Tibial nerve (tissue), 4 donors: Measurements from ENCODE around the gene RAB17. TPM values are rescaled to one million over a fixed set of nuclear protein-coding genes. Genes with fewer than 3 reads are reported as not detected.

ENCODE experiments used
- DNase-seq, 2 donors: peaks; one replicate each; pipeline ENCODE4 v3.0.0-alpha.2; 2019; ENCODE audit warnings: low spot score in 2 of 2
- H3K27ac ChIP-seq, 4 donors: fragments of 200-600 bp; sonication (generic) in 3 of 4; one replicate each; pipeline ENCODE4 v1.5.1; 2017 to 2019; ENCODE audit warnings: mild to moderate bottlenecking in 1 of 4
- H3K27me3 ChIP-seq, 2 donors: fragments of 200-600 bp; sonication (generic) in 1 of 2; one replicate each; pipeline versions ENCODE4 v1.5.1 to v1.6.0; 2017 to 2019
- H3K36me3 ChIP-seq, 3 donors: fragments of 200-600 bp; sonication (generic); one replicate each; pipeline ENCODE4 v1.5.1; 2018 to 2019
- H3K4me1 ChIP-seq, 4 donors: fragments of 200-600 bp; sonication (generic) in 3 of 4; one replicate each; pipeline ENCODE4 v1.5.1; 2017 to 2019
- H3K4me3 ChIP-seq, 4 donors: fragments of 200-600 bp; sonication (generic) in 3 of 4; one replicate each; pipeline ENCODE4 v1.5.1; 2017 to 2019; ENCODE audit warnings: mild to moderate bottlenecking in 1 of 4, moderate library complexity in 1 of 4
- H3K9me3 ChIP-seq, 4 donors: fragments of 200-600 bp; sonication (generic) in 3 of 4; one replicate each; pipeline ENCODE4 v1.5.1; 2017 to 2019
- EP300 ChIP-seq, 2 donors: sonication (generic); formaldehyde crosslinking; IDR thresholded peaks; one replicate each; pipeline ENCODE4 v1.6.1; 2017; ENCODE audit warnings: antibody characterized with exemption in 2 of 2, mild to moderate bottlenecking in 1 of 2
- POLR2A ChIP-seq, 2 donors: fragments of 450-650 bp; IDR thresholded peaks; one replicate each; pipeline ENCODE4 v1.6.1; 2017; ENCODE audit warnings: antibody characterized with exemption in 2 of 2, mild to moderate bottlenecking in 2 of 2, moderate library complexity in 2 of 2
- WGBS, 2 donors: methylation state at CpG; one replicate each; pipeline ENCODE4 v1.1.5; 2018; 5-methylcytosine and 5-hydroxymethylcytosine counted together
- total RNA-seq, 4 donors: library from RNA; depleted of rRNA; stranded (reverse); fragments of >200 nt; gene quantifications; one replicate each; pipeline ENCODE4 v1.1.0, GENCODE V29; 2016
- TF ChIP-seq, protein P1 (sequence below), 5 experiments: fragments of 200-600 bp in 3 of 5; fragments of 450-650 bp in 2 of 5; sonication (generic) in 3 of 5; IDR thresholded peaks; one replicate each; pipeline ENCODE4 v1.5.1; 2016 to 2019; ENCODE audit warnings: antibody characterized with exemption in 5 of 5, mild to moderate bottlenecking in 3 of 5, moderate library complexity in 2 of 5

Gene RAB17
- total RNA-seq, 4 donors from 2014 or later: 0.63 to 2.1 TPM; not detected in 2

DNA sequence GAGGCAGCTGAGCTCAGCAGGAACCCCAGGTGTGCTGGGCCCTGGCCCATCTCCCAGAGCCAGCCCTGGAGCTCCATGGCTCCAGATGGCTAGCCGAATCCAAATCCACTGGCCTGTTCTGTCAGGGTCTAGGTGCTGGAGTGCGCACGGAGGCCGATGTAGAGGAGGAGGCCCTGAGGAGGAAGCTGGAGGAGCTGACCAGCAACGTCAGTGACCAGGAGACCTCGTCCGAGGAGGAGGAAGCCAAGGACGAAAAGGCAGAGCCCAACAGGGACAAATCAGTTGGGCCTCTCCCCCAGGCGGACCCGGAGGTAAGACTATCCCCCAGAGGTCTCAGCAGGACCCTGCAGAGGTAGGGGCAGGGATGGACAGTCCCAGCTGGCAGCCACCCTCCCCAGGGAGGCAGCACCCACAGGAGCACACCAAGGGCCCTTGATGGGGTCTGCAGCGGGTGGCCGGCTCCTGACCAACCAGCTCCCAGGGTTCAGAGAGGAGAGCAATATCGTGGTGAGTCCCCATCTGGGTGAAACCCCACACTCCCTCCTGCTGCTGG is 50.2 kb downstream of the RAB17 start:
- Histone ChIP-seq H3K4me3 (no peak overlapping the region), H3K4me1 (peaks cover 0 to 32% (median 6%) of the 10 kb centered on the region in 4 donors), H3K27ac (no peak overlapping the region), H3K9me3 (peaks cover 0 to 7% (median 0%) of the 10 kb centered on the region in 4 donors), H3K36me3 (no peaks in the 10 kb centered on the region), H3K27me3 (no peaks in the 10 kb centered on the region)
- no peak for TF ChIP-seq POLR2A (IDR thresholded peaks at IDR 0.05)
- TF ChIP-seq, protein P1, sequence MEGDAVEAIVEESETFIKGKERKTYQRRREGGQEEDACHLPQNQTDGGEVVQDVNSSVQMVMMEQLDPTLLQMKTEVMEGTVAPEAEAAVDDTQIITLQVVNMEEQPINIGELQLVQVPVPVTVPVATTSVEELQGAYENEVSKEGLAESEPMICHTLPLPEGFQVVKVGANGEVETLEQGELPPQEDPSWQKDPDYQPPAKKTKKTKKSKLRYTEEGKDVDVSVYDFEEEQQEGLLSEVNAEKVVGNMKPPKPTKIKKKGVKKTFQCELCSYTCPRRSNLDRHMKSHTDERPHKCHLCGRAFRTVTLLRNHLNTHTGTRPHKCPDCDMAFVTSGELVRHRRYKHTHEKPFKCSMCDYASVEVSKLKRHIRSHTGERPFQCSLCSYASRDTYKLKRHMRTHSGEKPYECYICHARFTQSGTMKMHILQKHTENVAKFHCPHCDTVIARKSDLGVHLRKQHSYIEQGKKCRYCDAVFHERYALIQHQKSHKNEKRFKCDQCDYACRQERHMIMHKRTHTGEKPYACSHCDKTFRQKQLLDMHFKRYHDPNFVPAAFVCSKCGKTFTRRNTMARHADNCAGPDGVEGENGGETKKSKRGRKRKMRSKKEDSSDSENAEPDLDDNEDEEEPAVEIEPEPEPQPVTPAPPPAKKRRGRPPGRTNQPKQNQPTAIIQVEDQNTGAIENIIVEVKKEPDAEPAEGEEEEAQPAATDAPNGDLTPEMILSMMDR (IDR thresholded peaks at IDR 0.05): no peak
- no peak for TF ChIP-seq EP300 (IDR thresholded peaks at IDR 0.05)
- no peak for DNase-seq
- 75 to 76% methylated on average over 11 to 13 of the region's 13 CpGs for WGBS, 2 donors

- Histone ChIP-seq H3K9me3 (peaks cover 0 to 7% (median 0%) of the 10 kb centered on the region in 4 donors), H3K27ac (no peak overlapping the region), H3K4me1 (peaks cover 0 to 32% (median 6%) of the 10 kb centered on the region in 4 donors), H3K27me3 (no peaks in the 10 kb centered on the region), H3K4me3 (no peak overlapping the region), H3K36me3 (no peaks in the 10 kb centered on the region)
- WGBS, 2 donors: 54% methylated on average over 6 of the region's 6 CpGs
- no peak for DNase-seq
- TF ChIP-seq, protein P1 (IDR thresholded peaks at IDR 0.05): no peak
- TF ChIP-seq EP300 (IDR thresholded peaks at IDR 0.05): no peak
- no peak for TF ChIP-seq POLR2A (IDR thresholded peaks at IDR 0.05)
These were observed 50.9 kb downstream of the RAB17 start for GRCh38 chr2:237539681-237540080.

DNA sequence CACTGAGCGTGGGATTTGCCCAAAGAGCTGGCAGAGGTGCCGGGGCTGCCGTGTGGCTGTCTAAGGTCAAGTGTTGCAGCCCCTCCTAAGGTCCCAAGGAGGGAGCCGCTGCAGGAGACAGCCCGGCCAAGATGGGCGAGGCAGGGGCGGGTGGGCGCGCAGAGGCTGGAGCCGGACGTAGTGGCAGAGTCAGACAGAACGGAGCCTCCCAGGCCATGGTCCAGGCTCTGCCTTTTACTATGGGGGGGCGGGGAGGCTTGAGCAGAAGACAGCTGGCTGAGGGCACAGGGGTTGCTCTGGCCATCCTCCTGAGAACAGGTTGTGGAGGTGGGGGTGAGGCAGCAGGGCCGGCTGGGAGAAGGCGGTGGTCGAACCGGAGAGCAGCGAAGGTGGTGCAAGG is 51.6 kb downstream of the RAB17 start:
- Histone ChIP-seq H3K27me3 (no peaks in the 10 kb centered on the region), H3K27ac (no peak overlapping the region), H3K9me3 (peaks cover 0 to 7% (median 0%) of the 10 kb centered on the region in 4 donors), H3K4me3 (no peak overlapping the region), H3K36me3 (no peaks in the 10 kb centered on the region), H3K4me1 (peaks cover 0 to 32% (median 6%) of the 10 kb centered on the region in 4 donors)
- DNase-seq: no peak
- 73 to 78% methylated on average over 18 of the region's 18 CpGs for WGBS, 2 donors
- TF ChIP-seq POLR2A (IDR thresholded peaks at IDR 0.05) (no peak), EP300 (IDR thresholded peaks at IDR 0.05) (no peak)
- TF ChIP-seq, protein P1 (IDR thresholded peaks at IDR 0.05): no peak

DNA sequence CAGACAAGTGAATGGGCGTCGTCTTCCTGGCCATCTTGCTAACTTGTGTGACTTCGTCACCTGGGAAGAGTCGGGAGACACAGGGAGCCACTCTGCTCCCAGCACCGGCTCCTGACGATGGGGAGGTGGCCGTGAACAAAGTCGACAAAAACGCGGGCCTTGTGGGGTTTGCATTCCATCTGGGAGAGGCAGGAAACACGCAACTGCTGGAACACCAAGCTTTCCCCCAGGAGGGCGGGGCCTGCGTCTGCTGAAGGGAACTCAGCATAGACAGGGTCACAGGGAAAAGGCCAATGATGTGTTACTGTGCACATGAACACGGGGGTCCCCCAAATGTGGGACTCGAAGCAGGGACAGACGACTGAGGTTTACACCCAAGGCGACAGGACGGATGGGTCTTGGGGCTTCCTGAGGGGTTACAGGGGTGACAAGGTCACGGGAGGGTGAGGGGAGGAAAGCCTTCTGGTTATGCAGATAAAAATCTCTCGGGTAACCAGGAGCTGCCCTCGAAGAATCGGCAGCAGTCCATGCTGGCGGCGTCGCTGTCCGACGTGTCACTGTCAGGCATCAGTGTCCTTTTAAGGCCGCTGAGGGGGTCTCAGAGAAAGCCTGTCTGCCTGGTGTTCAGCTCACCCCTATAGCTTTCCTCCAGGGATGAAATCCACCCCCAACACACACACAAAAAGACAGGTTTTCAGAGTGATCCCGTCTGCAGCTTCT is 52.4 kb downstream of the RAB17 start:
- Histone ChIP-seq H3K27me3 (no peaks in the 10 kb centered on the region), H3K9me3 (peaks cover 0 to 7% (median 0%) of the 10 kb centered on the region in 4 donors), H3K27ac (no peak overlapping the region), H3K4me1 (peaks cover 0 to 32% (median 6%) of the 10 kb centered on the region in 4 donors), H3K4me3 (no peak overlapping the region), H3K36me3 (no peaks in the 10 kb centered on the region)
- TF ChIP-seq, protein P1 (IDR thresholded peaks at IDR 0.05): no peak
- no peak for TF ChIP-seq EP300 (IDR thresholded peaks at IDR 0.05)
- TF ChIP-seq POLR2A (IDR thresholded peaks at IDR 0.05): no peak
- no peak for DNase-seq
- 60 to 70% methylated on average over 29 of the region's 29 CpGs for WGBS, 2 donors

- TF ChIP-seq POLR2A (IDR thresholded peaks at IDR 0.05): no peak
- Histone ChIP-seq H3K4me3 (no peak overlapping the region), H3K27me3 (no peaks in the 10 kb centered on the region), H3K36me3 (no peaks in the 10 kb centered on the region), H3K9me3 (no peaks in the 10 kb centered on the region), H3K27ac (no peak overlapping the region), H3K4me1 (peaks cover 0 to 32% (median 6%) of the 10 kb centered on the region in 4 donors)
- no peak for DNase-seq
- WGBS, 2 donors: 84 to 88% methylated on average over 7 to 9 of the region's 9 CpGs
These were observed 53.9 kb downstream of the RAB17 start for GRCh38 chr2:237536617-237537016.
